ENCODE results near the gene MANEAL. TPM values are rescaled to one million over a fixed set of nuclear protein-coding genes. Genes with fewer than 3 reads are reported as not detected.

MANEAL gene
- total RNA-seq, 1 experiment from 2014 or later = 12.3 TPM

DNA sequence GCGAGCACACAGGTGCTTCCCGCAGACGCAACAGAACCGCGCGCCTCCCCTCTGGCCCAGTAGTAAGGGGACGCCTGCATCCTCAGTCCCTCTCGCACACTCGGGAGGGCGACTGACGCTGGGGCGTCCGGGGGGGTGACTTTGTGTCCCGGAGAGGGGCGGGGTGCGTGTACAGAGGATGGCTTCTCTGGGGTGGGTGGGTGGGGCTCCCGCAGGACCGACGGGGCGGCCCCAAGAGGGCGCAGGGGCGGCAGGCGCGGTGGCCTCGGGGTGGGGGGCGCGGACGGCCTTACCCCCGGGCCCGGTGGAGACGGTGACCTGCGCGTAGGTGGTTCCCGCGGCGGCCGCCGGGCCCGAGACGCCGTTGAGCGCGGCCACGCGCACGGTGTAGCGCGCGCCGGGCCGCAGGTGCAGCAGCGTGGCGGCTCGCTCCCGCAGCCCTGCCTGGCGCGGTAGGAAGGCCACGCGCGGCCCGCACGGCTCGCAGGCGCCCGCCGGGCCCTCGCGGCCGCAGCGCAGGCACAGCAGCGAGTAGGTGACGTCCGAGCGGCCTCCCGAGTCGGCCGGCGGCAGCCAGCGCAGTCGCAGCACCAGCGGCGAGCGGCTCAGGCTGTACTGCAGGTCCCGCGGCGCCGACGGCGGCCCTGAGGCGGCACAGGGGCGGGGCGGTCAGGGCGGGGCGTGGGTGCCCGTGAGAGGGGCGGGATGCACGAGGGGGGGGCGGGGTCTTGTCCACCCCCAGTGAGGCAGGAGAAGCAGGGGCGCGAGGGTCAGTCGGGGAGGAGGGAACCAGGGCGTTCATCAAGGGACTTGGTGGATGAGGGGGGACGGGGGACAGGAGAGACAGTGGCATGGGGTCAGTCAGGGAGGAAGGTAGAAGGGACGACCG is 40.8 kb upstream of the MANEAL start:
- no peak overlapping the region for H3K27ac Mint-ChIP-seq (ENCODE audit: low read depth, unreplicated experiment)
- DNase-seq (ENCODE audit: unreplicated experiment) = no peak
- no peaks in the 10 kb centered on the region for H3K9me3 Mint-ChIP-seq (ENCODE audit: unreplicated experiment)
- no TSS peak for BruUV-seq (replicated peaks)
- peak overlapping the region; percentile 54 for H3K4me3 Mint-ChIP-seq (ENCODE audit: unreplicated experiment)
- no peaks in the 10 kb centered on the region for H3K4me1 Mint-ChIP-seq (ENCODE audit: insufficient read depth, unreplicated experiment)
- no peaks in the 10 kb centered on the region for H3K36me3 Mint-ChIP-seq (ENCODE audit: insufficient read depth, unreplicated experiment)
- intact Hi-C loops (cut with micrococcal nuclease) = no loop called here
- TF ChIP-seq, protein P1, sequence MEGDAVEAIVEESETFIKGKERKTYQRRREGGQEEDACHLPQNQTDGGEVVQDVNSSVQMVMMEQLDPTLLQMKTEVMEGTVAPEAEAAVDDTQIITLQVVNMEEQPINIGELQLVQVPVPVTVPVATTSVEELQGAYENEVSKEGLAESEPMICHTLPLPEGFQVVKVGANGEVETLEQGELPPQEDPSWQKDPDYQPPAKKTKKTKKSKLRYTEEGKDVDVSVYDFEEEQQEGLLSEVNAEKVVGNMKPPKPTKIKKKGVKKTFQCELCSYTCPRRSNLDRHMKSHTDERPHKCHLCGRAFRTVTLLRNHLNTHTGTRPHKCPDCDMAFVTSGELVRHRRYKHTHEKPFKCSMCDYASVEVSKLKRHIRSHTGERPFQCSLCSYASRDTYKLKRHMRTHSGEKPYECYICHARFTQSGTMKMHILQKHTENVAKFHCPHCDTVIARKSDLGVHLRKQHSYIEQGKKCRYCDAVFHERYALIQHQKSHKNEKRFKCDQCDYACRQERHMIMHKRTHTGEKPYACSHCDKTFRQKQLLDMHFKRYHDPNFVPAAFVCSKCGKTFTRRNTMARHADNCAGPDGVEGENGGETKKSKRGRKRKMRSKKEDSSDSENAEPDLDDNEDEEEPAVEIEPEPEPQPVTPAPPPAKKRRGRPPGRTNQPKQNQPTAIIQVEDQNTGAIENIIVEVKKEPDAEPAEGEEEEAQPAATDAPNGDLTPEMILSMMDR (IDR thresholded peaks at IDR 0.05; ENCODE audit: unreplicated experiment) = no peak
- CTCF ChIA-PET = no interaction called here
- POLR2A ChIA-PET = interaction anchor here (0.6 kb wide), 1 partner anchor 11 kb away, joined by 3 read pairs; no protein-coding TSS in a partner anchor
- H3K27me3 Mint-ChIP-seq (ENCODE audit: insufficient read depth, unreplicated experiment) = peaks cover 13% of the 10 kb centered on the region

DNA sequence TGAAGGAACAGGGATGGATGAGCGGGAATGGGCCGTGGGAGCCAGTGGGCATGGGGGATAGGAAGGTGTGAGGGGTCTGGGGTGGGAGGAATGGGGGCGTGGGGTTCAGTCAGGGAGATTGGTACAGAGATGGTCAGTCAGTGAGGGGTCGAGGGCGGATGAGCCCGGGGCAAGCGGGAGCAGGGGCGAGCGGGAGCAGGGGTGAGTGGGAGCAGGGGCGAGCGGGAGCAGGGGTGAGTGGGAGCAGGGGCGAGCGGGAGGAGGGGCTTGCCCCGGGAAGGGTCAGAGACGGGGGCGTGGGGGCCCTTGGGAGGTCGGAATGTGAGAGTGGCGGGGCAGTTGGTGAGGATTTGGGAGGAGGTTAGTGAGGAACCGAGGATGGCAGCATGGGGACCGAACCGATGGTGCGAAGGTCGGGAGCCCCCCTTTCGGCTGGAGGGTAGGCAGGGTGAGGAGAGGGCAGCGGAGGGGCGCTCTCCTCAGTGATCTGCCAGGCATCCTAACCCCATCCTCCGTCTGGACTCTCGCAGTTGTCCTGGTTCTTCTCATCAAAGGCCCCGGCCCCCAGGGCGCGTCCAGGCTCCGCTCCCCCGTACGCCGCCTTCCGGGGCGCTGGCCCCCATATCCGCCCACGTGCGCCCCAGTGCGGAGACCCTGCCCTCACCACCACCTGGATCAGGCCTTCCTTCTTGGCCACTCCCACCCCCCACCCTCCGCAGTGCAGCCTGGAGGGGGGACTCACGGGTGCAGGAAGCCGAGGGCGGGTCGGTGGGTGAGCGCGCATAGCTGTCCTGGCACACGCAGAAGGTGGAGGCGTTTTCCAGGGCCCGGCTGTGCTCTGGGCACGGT is 40.0 kb upstream of the MANEAL start:
- POLR2A ChIA-PET = no interaction called here
- H3K4me1 Mint-ChIP-seq (ENCODE audit: insufficient read depth, unreplicated experiment) = no peaks in the 10 kb centered on the region
- DNase-seq (ENCODE audit: unreplicated experiment) = no peak
- H3K27ac Mint-ChIP-seq (ENCODE audit: low read depth, unreplicated experiment) = no peak overlapping the region
- intact Hi-C loops (cut with micrococcal nuclease) = no loop called here
- H3K9me3 Mint-ChIP-seq (ENCODE audit: unreplicated experiment) = no peaks in the 10 kb centered on the region
- CTCF ChIA-PET = no interaction called here
- no TSS peak for BruUV-seq (replicated peaks)
- TF ChIP-seq, protein P1 (IDR thresholded peaks at IDR 0.05; ENCODE audit: unreplicated experiment) = no peak
- H3K4me3 Mint-ChIP-seq (ENCODE audit: unreplicated experiment) = peak overlapping the region; percentile 53
- H3K36me3 Mint-ChIP-seq (ENCODE audit: insufficient read depth, unreplicated experiment) = no peaks in the 10 kb centered on the region
- H3K27me3 Mint-ChIP-seq (ENCODE audit: insufficient read depth, unreplicated experiment) = peaks cover 13% of the 10 kb centered on the region

DNA sequence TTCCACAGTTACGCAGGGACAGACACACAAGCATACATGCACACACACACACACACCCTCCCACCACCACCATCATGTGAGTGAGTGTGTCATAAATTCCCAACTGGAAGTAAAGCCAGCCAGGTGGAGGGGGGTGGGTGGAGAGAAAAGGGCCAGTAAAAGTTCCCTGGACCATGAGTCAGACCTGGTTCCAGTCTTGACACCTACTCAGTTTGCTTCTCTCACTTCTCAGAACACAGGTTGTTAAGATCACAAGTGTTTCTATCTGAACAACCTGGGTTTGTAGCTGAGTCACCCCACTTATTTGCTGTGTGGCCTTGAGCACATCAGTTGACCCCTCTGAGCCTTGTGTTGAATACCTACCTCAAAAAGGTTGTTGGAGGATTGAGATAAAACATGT is 38.4 kb upstream of the MANEAL start:
- TF ChIP-seq, protein P1 (IDR thresholded peaks at IDR 0.05; ENCODE audit: unreplicated experiment) = no peak

More for the DNA sequence above, 38.4 kb upstream of the MANEAL start:
- ChIA-PET POLR2A (interaction anchor here (0.6 to 0.8 kb wide), 3 partner anchors 53 to 159 kb away, joined by 3 to 4 read pairs (median 3); partner anchors contain the start of genes GNL2 and YRDC), CTCF (interaction anchor here (0.5 kb wide), 1 partner anchor 227 kb away, joined by 4 read pairs; no protein-coding TSS in a partner anchor)
- no peaks in the 10 kb centered on the region for H3K36me3 Mint-ChIP-seq (ENCODE audit: insufficient read depth, unreplicated experiment)
- peak; percentile 63 for DNase-seq (ENCODE audit: unreplicated experiment)
- intact Hi-C loops (cut with micrococcal nuclease) = no loop called here
- no peak overlapping the region for H3K27ac Mint-ChIP-seq (ENCODE audit: low read depth, unreplicated experiment)
- H3K4me3 Mint-ChIP-seq (ENCODE audit: unreplicated experiment) = no peak overlapping the region
- H3K4me1 Mint-ChIP-seq (ENCODE audit: insufficient read depth, unreplicated experiment) = no peaks in the 10 kb centered on the region
- BruUV-seq (replicated peaks) = no TSS peak
- H3K9me3 Mint-ChIP-seq (ENCODE audit: unreplicated experiment) = no peaks in the 10 kb centered on the region
- peaks cover 13% of the 10 kb centered on the region for H3K27me3 Mint-ChIP-seq (ENCODE audit: insufficient read depth, unreplicated experiment)
